Middle frontal gyrus (tissue), 1 donor: Measurements from ENCODE around the gene POLR2J2.
"Not testable (repeated sequence)": the region's sequence is repeated elsewhere in the genome, so short reads cannot be mapped to it uniquely, and the experiment has no call there.

Experiments
- DNase-seq: peaks from one replicate; pipeline ENCODE4 v3.0.0-alpha.2; 2015; ENCODE audit warnings: low spot score; ENCODE audit errors: extremely low spot score

Gene POLR2J2

DNA sequence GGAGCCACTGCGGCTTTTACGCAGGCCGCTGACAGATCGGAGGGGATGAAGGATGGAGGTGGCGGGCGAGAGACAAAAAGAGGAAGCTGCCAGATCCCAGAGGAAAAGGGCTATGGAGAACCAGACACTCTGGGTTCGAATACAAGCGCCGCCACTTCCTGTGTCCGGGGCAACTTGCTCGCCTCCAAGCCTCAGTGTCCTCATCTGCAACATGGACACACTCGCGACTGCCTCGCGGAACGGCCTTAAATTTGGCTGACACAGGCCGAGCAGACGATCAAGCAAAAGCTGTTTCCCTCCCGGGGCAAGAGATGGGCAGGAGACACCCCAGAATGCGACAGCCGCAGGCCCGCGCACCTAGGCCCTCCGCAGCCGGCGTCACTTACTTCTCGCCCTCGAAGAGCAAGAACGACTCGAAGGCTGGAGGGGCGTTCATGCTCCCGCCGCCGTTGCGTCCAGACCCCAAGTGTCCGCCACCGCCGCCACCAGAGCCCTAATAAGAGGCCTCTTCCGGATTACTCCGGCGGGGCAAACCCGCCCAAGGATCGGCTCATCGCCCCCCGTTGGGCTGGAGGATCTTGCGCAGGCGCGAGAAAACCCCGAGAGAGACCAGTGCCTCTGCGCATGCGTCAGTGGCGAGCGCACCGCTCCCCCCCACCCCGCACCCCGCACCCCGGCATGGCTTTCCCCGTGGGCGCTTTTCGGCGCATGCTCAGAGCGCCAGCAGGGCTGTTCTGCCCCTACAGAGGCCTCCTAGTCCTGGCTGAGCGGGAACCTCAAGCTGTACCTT is at the start of gene POLR2J2:
Gene POLR2J2, minus strand, starts transcription at position 498 of the 790 bp plus-strand sequence. Its CDS starts 62 bp downstream, at position 436.
- DNase-seq, result not testable (repeated sequence)

- DNase-seq, result not testable (repeated sequence)
Observed at GRCh38 chr7:102718491-102718890, 47.0 kb upstream of the POLR2J2 start.

DNA sequence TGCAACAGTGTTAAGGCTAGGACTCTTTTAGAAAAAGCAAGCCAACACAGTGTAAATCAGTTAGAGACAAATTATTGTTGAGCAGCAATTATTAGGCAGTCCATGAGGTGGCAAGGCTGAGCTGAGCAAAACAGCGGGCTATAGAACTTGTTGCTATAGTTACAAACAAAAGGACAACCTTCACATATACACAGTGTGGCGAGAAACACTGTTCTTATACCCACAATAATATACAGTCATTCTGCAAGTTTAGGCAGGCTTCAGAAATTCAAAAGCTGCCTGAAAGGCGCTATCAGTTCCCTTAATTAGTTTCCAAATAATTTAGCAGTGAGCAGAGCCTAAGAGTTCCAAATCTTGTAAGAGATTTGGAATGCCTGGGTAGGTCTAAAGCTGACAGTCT is 44.3 kb upstream of the POLR2J2 start:
- not testable (repeated sequence) for DNase-seq

DNA sequence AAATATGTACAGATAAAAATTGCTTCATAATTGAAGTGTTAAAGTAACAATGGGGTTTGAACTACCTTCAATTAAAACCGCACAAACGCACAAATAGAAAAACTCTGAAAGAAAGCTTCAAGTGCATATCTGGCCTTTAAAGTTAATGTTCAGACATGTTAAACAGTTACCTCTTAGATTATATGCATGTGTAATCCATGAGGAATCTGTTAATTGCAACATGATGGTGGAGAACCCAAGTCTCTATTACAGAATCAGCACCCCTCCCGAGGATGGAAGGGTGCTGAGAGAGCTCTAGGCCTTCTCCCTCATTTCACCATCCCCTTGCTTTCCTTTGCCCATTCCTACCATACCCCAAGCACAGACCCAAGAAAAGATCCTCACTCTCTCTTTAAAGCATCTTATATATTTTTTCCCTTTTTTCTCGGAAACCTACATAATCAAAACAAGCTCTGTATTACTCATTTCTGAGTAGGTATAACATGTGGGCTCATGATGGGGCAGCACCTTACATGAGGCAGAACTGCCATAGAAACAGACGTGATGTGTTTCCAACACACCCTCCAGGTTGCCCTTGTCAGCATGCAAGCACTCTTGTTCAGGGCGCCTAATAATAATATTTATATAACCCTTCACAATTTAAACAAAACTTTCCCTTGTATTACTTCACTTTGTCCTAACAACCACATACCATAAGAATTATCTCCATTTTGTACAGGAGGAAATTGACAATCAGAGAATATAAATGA is 43.5 kb upstream of the POLR2J2 start:
- not testable (repeated sequence) for DNase-seq

DNA sequence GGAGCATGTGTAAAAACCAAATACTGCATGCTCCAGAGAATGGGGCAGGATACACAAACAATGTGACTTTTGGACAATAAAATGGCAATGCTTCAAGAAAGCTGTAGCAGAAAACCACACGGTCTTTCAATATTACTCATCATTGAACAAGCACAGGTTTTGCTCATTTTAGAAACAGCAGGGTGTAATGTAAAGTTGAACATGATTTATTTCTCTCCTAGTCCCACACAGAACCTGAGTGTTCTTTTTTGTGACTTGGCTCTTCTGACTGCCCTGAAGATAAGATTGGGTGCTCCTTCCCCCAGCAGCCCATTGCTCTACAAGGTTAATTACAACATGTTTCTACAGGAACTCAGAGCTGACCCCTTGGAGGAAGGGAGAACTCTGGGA is 42.2 kb upstream of the POLR2J2 start:
- DNase-seq, result not testable (repeated sequence)

DNA sequence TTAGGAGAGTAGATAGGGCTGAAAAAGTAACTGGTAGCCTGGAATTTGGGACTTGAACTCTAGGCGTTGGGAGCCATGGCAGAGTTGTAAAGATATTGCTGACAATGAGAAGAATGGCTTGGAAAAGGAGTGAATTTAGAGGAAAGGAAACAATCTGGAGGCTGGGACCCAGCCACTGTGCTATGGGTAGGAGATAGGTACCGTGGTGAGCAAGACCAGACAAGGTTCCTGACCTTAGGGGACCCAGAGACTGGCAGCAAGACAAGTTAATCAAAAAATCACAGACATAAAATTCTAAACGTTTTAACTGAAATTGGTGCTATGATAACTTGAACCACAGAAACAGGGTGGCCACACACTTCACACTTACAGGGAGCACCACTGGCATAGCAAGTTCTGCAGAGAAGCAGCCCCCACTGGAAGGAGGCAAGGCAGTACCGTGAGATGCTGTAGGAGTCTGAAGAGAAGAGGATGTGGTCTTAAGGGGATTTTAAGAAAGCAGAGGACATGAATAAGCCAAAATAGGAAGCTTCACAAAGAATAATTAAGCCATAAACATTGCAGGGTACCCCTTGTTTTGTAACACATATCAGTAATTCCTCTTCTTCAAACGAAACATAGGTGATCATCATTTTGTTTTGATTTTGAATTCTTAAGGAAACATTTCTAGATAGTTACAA is 41.7 kb upstream of the POLR2J2 start:
- DNase-seq, result not testable (repeated sequence)

GRCh38 chr7:102698962-102699750 is 27.7 kb upstream of the POLR2J2 start:
- not testable (repeated sequence) for DNase-seq

GRCh38 chr7:102697642-102698512 is 26.4 kb upstream of the POLR2J2 start:
- DNase-seq, result not testable (repeated sequence)

DNA sequence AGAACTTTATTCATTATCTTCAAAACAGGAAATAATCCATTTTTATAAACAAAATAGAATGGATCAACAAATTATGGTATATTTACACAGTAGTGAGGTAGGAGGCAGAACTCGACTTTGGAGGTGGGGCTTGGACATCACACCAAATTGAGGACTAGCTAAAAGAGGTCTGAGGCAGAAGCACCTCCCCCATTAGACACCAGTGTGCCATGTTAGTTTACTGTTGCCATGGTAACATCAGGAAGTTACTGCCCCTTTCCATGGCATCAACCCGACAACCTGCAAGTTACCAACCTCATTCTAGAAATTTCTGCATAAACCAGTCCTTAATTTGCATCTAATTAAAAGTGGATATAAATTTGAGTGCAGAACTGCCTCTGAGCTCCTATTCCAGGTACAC is 24.5 kb upstream of the POLR2J2 start:
- DNase-seq, result not testable (repeated sequence)

- DNase-seq, result not testable (repeated sequence)
Observed at GRCh38 chr7:102695033-102695552, 23.6 kb upstream of the POLR2J2 start.

- not testable (repeated sequence) for DNase-seq
Observed at GRCh38 chr7:102694008-102694407, 22.5 kb upstream of the POLR2J2 start.

GRCh38 chr7:102690602-102691001 is 19.1 kb upstream of the POLR2J2 start:
- DNase-seq, result not testable (repeated sequence)

- DNase-seq, result not testable (repeated sequence)
Observed at GRCh38 chr7:102689436-102690282, 18.2 kb upstream of the POLR2J2 start.

- not testable (repeated sequence) for DNase-seq
Observed at GRCh38 chr7:102688299-102689036, 17.0 kb upstream of the POLR2J2 start.

- DNase-seq, result not testable (repeated sequence)
Observed at GRCh38 chr7:102682560-102682959, 11.1 kb upstream of the POLR2J2 start.

- not testable (repeated sequence) for DNase-seq
Observed at GRCh38 chr7:102680780-102681179, 9.3 kb upstream of the POLR2J2 start.

- not testable (repeated sequence) for DNase-seq
Observed at GRCh38 chr7:102675545-102675944, 4.1 kb upstream of the POLR2J2 start.

- DNase-seq, result not testable (repeated sequence)
Observed at GRCh38 chr7:102673447-102674067, 2.1 kb upstream of the POLR2J2 start.
